K562 (cell line): ENCODE measurements around the gene NUP62CL. TPM values are rescaled to one million over a fixed set of nuclear protein-coding genes. Genes with fewer than 3 reads are reported as not detected.

Source experiments
- DNMT1 ChIP-seq: fragments of 450-650 bp; IDR thresholded peaks from 2 replicates; pipeline ENCODE4 v1.6.1; 2016; ENCODE audit warnings: antibody characterized with exemption, mild to moderate bottlenecking
- FOXO4 ChIP-seq: fragments of 450-650 bp; formaldehyde crosslinking; IDR thresholded peaks from 2 replicates; pipeline ENCODE4 v1.4.0; 2020; ENCODE audit warnings: mild to moderate bottlenecking, moderate library complexity
- FOXP1 ChIP-seq: sonication (generic); formaldehyde crosslinking; IDR thresholded peaks from 2 replicates; pipeline ENCODE4 v1.8.0; 2022; ENCODE audit warnings: mild to moderate bottlenecking, missing genetic modification reagents
- NFXL1 ChIP-seq: fragments of 450-650 bp; formaldehyde crosslinking; IDR thresholded peaks from 2 replicates; pipeline ENCODE4 v1.4.0; 2021; ENCODE audit warnings: mild to moderate bottlenecking
- NONO ChIP-seq, 2 experiments: fragments of 200-400 bp in 1 of 2; fragments of 450-650 bp in 1 of 2; formaldehyde crosslinking in 1 of 2; IDR thresholded peaks; 2 replicates each; pipeline ENCODE4 v1.6.1; 2017; ENCODE audit warnings: low read depth in 2 of 2, mild to moderate bottlenecking in 2 of 2, moderate library complexity in 2 of 2, low read length in 1 of 2
- RBM15 ChIP-seq: fragments of 200-400 bp; formaldehyde crosslinking; IDR thresholded peaks from 2 replicates; pipeline ENCODE4 v1.6.1; 2018; ENCODE audit warnings: mild to moderate bottlenecking, low read length, moderate library complexity; ENCODE audit not compliant: insufficient read depth
- ZBTB40 ChIP-seq, 2 experiments: fragments of 450-650 bp in 1 of 2; sonication (generic) in 1 of 2; formaldehyde crosslinking in 1 of 2; IDR thresholded peaks; 2 replicates each; pipeline versions ENCODE4 v1.7.1 to v1.9.0; 2016 to 2022; ENCODE audit warnings: inconsistent platforms in 1 of 2, mild to moderate bottlenecking in 1 of 2, missing genetic modification reagents in 1 of 2
- ZKSCAN3 ChIP-seq: fragments of 250-450 bp; sonication (Bioruptor Pico); IDR thresholded peaks from 2 replicates; pipeline ENCODE4 v1.4.0; 2020
- ZMIZ1 ChIP-seq, 2 experiments: fragments of 150-350 bp in 1 of 2; IDR thresholded peaks; 2 replicates each; pipeline ENCODE4 v1.6.1; 2012 to 2016; ENCODE audit warnings: low read depth in 2 of 2, low read length in 2 of 2, mild to moderate bottlenecking in 1 of 2, moderate library complexity in 1 of 2
- ZNF511 ChIP-seq: sonication (generic); formaldehyde crosslinking; IDR thresholded peaks from 2 replicates; pipeline ENCODE4 v1.8.0; 2022; ENCODE audit warnings: mild to moderate bottlenecking, missing genetic modification reagents
- polyA plus RNA-seq, 8 experiments: library from polyadenylated mRNA; depleted of rRNA in 4 of 8; stranded (reverse) in 5 of 8; unstranded in 3 of 8; fragments of >200 nt; fragmentation: Nextera tagmentation in 2 of 8; fragmentation: Illumina TruSeq in 1 of 8; extraction: Ambion mirVana in 2 of 8; extraction: Trizol in 1 of 8; gene quantifications; 2 replicates each; pipeline versions ENCODE4 v1.2.1 to v1.2.3, GENCODE V29; 2011 to 2014; ENCODE audit warnings: inconsistent platforms in 1 of 8, missing spikeins in 1 of 8
- total RNA-seq, 7 experiments: library from RNA; depleted of rRNA in 6 of 7; stranded (reverse); fragments of >200 nt in 6 of 7; fragmentation: Illumina TruSeq in 2 of 7; extraction: Trizol in 2 of 7; gene quantifications; 2 replicates each; pipeline versions ENCODE4 v1.2.1 to v1.2.3, GENCODE V29; 2011 to 2021; ENCODE audit warnings: low replicate concordance in 1 of 7
- TF ChIP-seq, protein P1 (sequence below): fragments of 450-650 bp; formaldehyde crosslinking; IDR thresholded peaks from 2 replicates; pipeline ENCODE4 v1.4.0; 2020; ENCODE audit warnings: mild to moderate bottlenecking, moderate library complexity

The NUP62CL gene
- total and polyA plus RNA-seq, 9 of the 15 experiments (the other 6 are each of a cell fraction or from before 2014, with no cell fraction given) = 29.7 to 101 (median 42.7) TPM

DNA sequence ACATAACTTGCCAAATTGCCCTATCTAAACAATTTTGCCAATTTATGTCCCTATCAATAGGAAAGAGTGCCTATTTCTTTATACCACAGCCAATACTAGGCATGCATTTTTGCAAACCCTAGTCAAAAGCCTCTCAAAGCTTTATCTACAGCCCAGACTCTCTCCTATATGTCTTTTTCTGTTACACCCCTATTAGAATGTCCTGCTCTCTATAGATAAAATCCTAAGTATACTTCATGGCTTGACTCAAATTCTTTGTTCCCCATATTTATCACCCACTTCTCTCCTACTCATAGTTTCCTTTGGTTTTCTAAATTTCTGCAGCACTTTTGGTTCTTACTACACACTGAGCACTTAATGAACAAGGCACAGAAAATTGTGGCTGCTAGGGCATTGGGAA lies 38.0 kb downstream of the NUP62CL start (continued):
- TF ChIP-seq FOXO4 (CRISPR knock-in tag) (no peak), NFXL1 (CRISPR knock-in tag) (no peak), ZBTB40 (IDR thresholded peaks at IDR 0.05) (no peak), ZBTB40 (CRISPR knock-in tag; IDR thresholded peaks at IDR 0.05) (no peak), NONO (IDR thresholded peaks at IDR 0.05; ENCODE audit: low read depth in 2 of 2, low read length in 1 of 2) (no peak), DNMT1 (no peak), ZKSCAN3 (CRISPR knock-in tag) (no peak), RBM15 (no peak), ZNF511 (no peak), ZMIZ1 (IDR thresholded peaks at IDR 0.05; ENCODE audit: low read depth in 2 of 2, low read length in 2 of 2) (0 out of 4 replicates have a peak, but pooled peaks of 1 of the 2 experiments have one; percentile 35), FOXP1 (CRISPR knock-in tag) (no peak)
- TF ChIP-seq, protein P1, sequence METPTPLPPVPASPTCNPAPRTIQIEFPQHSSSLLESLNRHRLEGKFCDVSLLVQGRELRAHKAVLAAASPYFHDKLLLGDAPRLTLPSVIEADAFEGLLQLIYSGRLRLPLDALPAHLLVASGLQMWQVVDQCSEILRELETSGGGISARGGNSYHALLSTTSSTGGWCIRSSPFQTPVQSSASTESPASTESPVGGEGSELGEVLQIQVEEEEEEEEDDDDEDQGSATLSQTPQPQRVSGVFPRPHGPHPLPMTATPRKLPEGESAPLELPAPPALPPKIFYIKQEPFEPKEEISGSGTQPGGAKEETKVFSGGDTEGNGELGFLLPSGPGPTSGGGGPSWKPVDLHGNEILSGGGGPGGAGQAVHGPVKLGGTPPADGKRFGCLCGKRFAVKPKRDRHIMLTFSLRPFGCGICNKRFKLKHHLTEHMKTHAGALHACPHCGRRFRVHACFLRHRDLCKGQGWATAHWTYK (CRISPR knock-in tag) = no peak
